Thyroid gland (tissue), 4 donors: ENCODE measurements around the gene AFAP1L1.

Source experiments
- POLR2A ChIP-seq, 2 donors: fragments of 450-650 bp; IDR thresholded peaks; one replicate each; pipeline ENCODE4 v1.6.1; 2017; ENCODE audit warnings: antibody characterized with exemption in 2 of 2, mild to moderate bottlenecking in 2 of 2, moderate library complexity in 1 of 2
- TF ChIP-seq, protein P1 (sequence below), 6 experiments: fragments of 200-600 bp in 3 of 6; fragments of 450-650 bp in 3 of 6; sonication (generic) in 3 of 6; IDR thresholded peaks; one replicate each; pipeline ENCODE4 v1.5.1; 2016 to 2019; ENCODE audit warnings: antibody characterized with exemption in 6 of 6, mild to moderate bottlenecking in 2 of 6, inconsistent platforms in 1 of 6, moderate library complexity in 1 of 6

DNA sequence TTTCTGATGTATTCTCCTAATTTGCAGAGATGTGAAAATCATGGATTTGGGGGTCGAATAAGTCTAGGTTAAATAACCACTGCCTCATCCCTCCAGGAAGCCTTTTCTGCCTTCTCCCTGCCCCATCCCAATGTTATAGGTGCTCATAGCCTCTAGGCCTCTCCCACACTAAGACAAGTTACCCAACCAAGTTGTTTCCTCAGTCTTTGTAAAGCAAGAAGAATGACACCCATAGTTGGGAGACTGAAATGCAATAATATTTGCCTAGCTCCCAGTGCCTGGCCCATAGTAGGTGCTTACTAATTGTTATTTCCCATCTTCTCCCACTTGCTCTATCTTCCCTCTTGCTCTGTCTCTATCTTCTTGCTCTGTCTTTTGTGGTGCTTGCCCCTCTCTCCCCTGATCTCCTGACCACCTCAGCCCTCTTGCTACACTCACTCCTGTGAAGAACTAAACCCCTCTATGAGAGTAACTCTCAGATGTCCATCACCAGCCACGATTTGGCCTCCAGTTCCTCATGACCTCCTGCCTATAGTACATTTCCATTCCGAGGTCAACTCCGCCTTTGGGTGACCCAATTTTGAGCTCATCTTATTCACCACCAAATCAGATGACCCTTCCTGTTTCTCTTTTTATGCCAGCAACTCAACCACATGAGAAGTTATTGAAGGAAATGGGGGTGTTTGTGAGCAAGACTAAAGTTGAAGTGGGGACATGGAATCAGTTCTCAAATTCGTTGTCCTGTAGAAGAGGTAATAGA, 7.0 kb downstream of the AFAP1L1 start:
- no peak for TF ChIP-seq POLR2A (IDR thresholded peaks at IDR 0.05)
- TF ChIP-seq, protein P1, sequence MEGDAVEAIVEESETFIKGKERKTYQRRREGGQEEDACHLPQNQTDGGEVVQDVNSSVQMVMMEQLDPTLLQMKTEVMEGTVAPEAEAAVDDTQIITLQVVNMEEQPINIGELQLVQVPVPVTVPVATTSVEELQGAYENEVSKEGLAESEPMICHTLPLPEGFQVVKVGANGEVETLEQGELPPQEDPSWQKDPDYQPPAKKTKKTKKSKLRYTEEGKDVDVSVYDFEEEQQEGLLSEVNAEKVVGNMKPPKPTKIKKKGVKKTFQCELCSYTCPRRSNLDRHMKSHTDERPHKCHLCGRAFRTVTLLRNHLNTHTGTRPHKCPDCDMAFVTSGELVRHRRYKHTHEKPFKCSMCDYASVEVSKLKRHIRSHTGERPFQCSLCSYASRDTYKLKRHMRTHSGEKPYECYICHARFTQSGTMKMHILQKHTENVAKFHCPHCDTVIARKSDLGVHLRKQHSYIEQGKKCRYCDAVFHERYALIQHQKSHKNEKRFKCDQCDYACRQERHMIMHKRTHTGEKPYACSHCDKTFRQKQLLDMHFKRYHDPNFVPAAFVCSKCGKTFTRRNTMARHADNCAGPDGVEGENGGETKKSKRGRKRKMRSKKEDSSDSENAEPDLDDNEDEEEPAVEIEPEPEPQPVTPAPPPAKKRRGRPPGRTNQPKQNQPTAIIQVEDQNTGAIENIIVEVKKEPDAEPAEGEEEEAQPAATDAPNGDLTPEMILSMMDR (IDR thresholded peaks at IDR 0.05): no peak
